Measurements from ENCODE around the gene ATL3. TPM values are rescaled to one million over a fixed set of nuclear protein-coding genes. Genes with fewer than 3 reads are reported as not detected.
A peak's percentile ranks its signal among the peaks of the same experiment; 100 is the strongest.

The ATL3 gene
- total and polyA plus RNA-seq, 2 of the 13 experiments (the other 11 are each of a cell fraction or from before 2014, with no cell fraction given): not detected

DNA sequence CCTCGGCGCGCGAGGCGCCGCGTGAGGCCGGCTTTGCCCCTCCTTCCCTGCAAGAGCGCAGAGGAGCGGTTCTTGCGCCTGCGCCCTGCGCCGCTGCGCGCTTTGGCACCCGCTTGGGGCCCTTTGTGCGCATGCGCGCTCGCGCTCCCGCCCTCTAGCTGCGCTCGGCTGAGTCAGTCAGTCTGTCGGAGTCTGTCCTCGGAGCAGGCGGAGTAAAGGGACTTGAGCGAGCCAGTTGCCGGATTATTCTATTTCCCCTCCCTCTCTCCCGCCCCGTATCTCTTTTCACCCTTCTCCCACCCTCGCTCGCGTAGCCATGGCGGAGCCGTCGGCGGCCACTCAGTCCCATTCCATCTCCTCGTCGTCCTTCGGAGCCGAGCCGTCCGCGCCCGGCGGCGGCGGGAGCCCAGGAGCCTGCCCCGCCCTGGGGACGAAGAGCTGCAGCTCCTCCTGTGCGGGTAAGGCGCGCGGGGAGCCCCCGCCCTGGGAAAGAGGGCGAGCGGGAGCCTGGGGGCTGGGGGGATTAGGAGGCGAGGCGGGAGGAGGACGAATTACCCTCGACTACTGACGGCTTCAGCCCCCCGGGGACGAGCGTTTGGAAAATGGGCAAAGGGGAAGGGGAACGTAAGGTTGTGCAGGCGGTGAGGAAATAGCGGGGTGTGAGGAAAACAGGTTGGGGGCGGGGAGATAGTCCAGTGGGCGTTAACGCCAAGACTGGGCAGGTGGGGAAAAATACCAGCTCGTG, 10.3 kb upstream of the ATL3 start, which contains the start of gene RTN3 (continued):
- TF ChIP-seq, protein P1, sequence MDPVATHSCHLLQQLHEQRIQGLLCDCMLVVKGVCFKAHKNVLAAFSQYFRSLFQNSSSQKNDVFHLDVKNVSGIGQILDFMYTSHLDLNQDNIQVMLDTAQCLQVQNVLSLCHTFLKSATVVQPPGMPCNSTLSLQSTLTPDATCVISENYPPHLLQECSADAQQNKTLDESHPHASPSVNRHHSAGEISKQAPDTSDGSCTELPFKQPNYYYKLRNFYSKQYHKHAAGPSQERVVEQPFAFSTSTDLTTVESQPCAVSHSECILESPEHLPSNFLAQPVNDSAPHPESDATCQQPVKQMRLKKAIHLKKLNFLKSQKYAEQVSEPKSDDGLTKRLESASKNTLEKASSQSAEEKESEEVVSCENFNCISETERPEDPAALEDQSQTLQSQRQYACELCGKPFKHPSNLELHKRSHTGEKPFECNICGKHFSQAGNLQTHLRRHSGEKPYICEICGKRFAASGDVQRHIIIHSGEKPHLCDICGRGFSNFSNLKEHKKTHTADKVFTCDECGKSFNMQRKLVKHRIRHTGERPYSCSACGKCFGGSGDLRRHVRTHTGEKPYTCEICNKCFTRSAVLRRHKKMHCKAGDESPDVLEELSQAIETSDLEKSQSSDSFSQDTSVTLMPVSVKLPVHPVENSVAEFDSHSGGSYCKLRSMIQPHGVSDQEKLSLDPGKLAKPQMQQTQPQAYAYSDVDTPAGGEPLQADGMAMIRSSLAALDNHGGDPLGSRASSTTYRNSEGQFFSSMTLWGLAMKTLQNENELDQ (CRISPR knock-in tag; IDR thresholded peaks at IDR 0.05; ENCODE audit: borderline replicate concordance): no peak
- TF ChIP-seq MIER2 (CRISPR knock-in tag; IDR thresholded peaks at IDR 0.05): no peak
- TF ChIP-seq CBFB (CRISPR knock-in tag; IDR thresholded peaks at IDR 0.05): peak; percentile 66; the same call in 1 of the 2 replicates
- no peak for TF ChIP-seq CBX5 (CRISPR knock-in tag; IDR thresholded peaks at IDR 0.05; ENCODE audit: borderline replicate concordance)
- no peak for TF ChIP-seq ZNF766 (CRISPR knock-in tag; IDR thresholded peaks at IDR 0.05; ENCODE audit: borderline replicate concordance)
- TF ChIP-seq TRIM24 (CRISPR knock-in tag; IDR thresholded peaks at IDR 0.05): no peak
- TF ChIP-seq MTA1 (CRISPR knock-in tag; IDR thresholded peaks at IDR 0.05; ENCODE audit: borderline replicate concordance): peak; percentile 82; the same call in 1 of the 2 replicates
- no peak for TF ChIP-seq PCBP2 (optimal IDR thresholded peaks at IDR 0.05; ENCODE audit: low read depth, low read length, poor library complexity, severe bottlenecking)
- no peak for TF ChIP-seq ZNF333 (CRISPR knock-in tag; IDR thresholded peaks at IDR 0.05; ENCODE audit: borderline replicate concordance)
- TF ChIP-seq KDM2A (CRISPR knock-in tag; IDR thresholded peaks at IDR 0.05; ENCODE audit: borderline replicate concordance, low read depth): peak; percentile 68
- TF ChIP-seq ZNF724P (CRISPR knock-in tag; IDR thresholded peaks at IDR 0.05; ENCODE audit: borderline replicate concordance): peak; percentile 83; the same call in 1 of the 2 replicates
- no peak for TF ChIP-seq ZNF260 (CRISPR knock-in tag; IDR thresholded peaks at IDR 0.05; ENCODE audit: borderline replicate concordance, low read depth)
- peak; percentile 66; the same call in 1 of the 2 replicates for TF ChIP-seq ZNF792 (CRISPR knock-in tag; IDR thresholded peaks at IDR 0.05)
- no peak for TF ChIP-seq REXO4 (CRISPR knock-in tag; IDR thresholded peaks at IDR 0.05; ENCODE audit: borderline replicate concordance)
- TF ChIP-seq, protein P2, sequence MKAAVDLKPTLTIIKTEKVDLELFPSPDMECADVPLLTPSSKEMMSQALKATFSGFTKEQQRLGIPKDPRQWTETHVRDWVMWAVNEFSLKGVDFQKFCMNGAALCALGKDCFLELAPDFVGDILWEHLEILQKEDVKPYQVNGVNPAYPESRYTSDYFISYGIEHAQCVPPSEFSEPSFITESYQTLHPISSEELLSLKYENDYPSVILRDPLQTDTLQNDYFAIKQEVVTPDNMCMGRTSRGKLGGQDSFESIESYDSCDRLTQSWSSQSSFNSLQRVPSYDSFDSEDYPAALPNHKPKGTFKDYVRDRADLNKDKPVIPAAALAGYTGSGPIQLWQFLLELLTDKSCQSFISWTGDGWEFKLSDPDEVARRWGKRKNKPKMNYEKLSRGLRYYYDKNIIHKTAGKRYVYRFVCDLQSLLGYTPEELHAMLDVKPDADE (CRISPR knock-in tag; IDR thresholded peaks at IDR 0.05): no peak
- TF ChIP-seq ZNF772 (CRISPR knock-in tag; IDR thresholded peaks at IDR 0.05): peak; percentile 36; the same call in 1 of the 2 replicates
- TF ChIP-seq, protein P3, sequence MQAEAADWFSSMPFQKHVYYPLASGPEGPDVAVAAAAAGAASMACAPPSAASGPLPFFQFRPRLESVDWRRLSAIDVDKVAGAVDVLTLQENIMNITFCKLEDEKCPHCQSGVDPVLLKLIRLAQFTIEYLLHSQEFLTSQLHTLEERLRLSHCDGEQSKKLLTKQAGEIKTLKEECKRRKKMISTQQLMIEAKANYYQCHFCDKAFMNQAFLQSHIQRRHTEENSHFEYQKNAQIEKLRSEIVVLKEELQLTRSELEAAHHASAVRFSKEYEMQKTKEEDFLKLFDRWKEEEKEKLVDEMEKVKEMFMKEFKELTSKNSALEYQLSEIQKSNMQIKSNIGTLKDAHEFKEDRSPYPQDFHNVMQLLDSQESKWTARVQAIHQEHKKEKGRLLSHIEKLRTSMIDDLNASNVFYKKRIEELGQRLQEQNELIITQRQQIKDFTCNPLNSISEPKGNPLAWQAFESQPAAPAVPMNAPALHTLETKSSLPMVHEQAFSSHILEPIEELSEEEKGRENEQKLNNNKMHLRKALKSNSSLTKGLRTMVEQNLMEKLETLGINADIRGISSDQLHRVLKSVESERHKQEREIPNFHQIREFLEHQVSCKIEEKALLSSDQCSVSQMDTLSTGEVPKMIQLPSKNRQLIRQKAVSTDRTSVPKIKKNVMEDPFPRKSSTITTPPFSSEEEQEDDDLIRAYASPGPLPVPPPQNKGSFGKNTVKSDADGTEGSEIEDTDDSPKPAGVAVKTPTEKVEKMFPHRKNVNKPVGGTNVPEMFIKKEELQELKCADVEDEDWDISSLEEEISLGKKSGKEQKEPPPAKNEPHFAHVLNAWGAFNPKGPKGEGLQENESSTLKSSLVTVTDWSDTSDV (CRISPR knock-in tag; IDR thresholded peaks at IDR 0.05): peak; percentile 34; the same call in 1 of the 2 replicates
- TF ChIP-seq, protein P4, sequence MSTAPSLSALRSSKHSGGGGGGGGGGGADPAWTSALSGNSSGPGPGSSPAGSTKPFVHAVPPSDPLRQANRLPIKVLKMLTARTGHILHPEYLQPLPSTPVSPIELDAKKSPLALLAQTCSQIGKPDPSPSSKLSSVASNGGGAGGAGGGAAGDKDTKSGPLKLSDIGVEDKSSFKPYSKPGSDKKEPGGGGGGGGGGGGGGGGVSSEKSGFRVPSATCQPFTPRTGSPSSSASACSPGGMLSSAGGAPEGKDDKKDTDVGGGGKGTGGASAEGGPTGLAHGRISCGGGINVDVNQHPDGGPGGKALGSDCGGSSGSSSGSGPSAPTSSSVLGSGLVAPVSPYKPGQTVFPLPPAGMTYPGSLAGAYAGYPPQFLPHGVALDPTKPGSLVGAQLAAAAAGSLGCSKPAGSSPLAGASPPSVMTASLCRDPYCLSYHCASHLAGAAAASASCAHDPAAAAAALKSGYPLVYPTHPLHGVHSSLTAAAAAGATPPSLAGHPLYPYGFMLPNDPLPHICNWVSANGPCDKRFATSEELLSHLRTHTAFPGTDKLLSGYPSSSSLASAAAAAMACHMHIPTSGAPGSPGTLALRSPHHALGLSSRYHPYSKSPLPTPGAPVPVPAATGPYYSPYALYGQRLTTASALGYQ (CRISPR knock-in tag; IDR thresholded peaks at IDR 0.05): no peak
- no peak; the same call in 1 of the 2 replicates for TF ChIP-seq ZNF256 (CRISPR knock-in tag; conservative IDR thresholded peaks at IDR 0.05)
- peak; percentile 46; the same call in 1 of the 2 replicates for TF ChIP-seq PRMT3 (CRISPR knock-in tag; IDR thresholded peaks at IDR 0.05; ENCODE audit: borderline replicate concordance, low read depth)

Measured in HepG2 (cell line).